CD14-positive monocyte (primary cell): ENCODE data around the gene MYL1. TPM values are rescaled to one million over a fixed set of nuclear protein-coding genes. Genes with fewer than 3 reads are reported as not detected.

Experiments
- DNase-seq, 3 donors: peaks; one replicate each; pipeline ENCODE4 v3.0.0-alpha.2; 2011 to 2022
- H2AFZ ChIP-seq: 2 replicates; pipeline ENCODE4 v1.6.0; 2012; ENCODE audit warnings: mild to moderate bottlenecking, low read depth, low read length, inconsistent platforms; ENCODE audit not compliant: insufficient read depth, poor library complexity, severe bottlenecking
- H3K27ac ChIP-seq, 2 donors: 1 replicate in 1 of 2; 2 replicates in 1 of 2; pipeline ENCODE4 v1.5.1; 2012 to 2013; ENCODE audit warnings: low read length in 2 of 2, control low read depth in 1 of 2, inconsistent platforms in 1 of 2, low read depth in 1 of 2, mild to moderate bottlenecking in 1 of 2
- H3K27me3 ChIP-seq, 2 donors: one replicate each; pipeline versions ENCODE4 v1.6.0 to v1.6.1; 2011 to 2013; ENCODE audit warnings: low read length in 2 of 2; ENCODE audit not compliant: control insufficient read depth in 2 of 2, insufficient read depth in 2 of 2
- H3K36me3 ChIP-seq, 2 donors: replicated peaks in 1 of 2; 1 replicate in 1 of 2; 2 replicates in 1 of 2; pipeline versions ENCODE4 v1.5.1 to v1.6.1; 2012 to 2013; ENCODE audit warnings: low read length in 2 of 2, control low read depth in 1 of 2, inconsistent platforms in 1 of 2, mild to moderate bottlenecking in 1 of 2; ENCODE audit not compliant: insufficient read depth in 2 of 2, control insufficient read depth in 1 of 2
- H3K4me1 ChIP-seq, 2 donors: 1 replicate in 1 of 2; 2 replicates in 1 of 2; pipeline versions ENCODE4 v1.5.1 to v1.6.1; 2012 to 2013; ENCODE audit warnings: low read length in 2 of 2, control low read depth in 1 of 2, inconsistent platforms in 1 of 2, mild to moderate bottlenecking in 1 of 2, moderate library complexity in 1 of 2; ENCODE audit not compliant: insufficient read depth in 2 of 2, control insufficient read depth in 1 of 2
- H3K4me2 ChIP-seq: replicated peaks from 2 replicates; pipeline ENCODE3; 2012; ENCODE audit warnings: low read length, moderate library complexity, mild to moderate bottlenecking; ENCODE audit not compliant: poor library complexity, severe bottlenecking; ENCODE audit errors: extremely low read depth
- H3K4me3 ChIP-seq, 3 experiments: fragments of 200-600 bp in 1 of 3; sonication (generic) in 1 of 3; replicated peaks in 1 of 3; 1 replicate in 2 of 3; 2 replicates in 1 of 3; pipeline ENCODE4 v1.5.1; 2011 to 2013; ENCODE audit warnings: low read length in 3 of 3, mild to moderate bottlenecking in 3 of 3, control low read depth in 2 of 3, low read depth in 2 of 3, inconsistent platforms in 1 of 3, moderate library complexity in 1 of 3
- H3K79me2 ChIP-seq: 2 replicates; pipeline ENCODE4 v1.6.0; 2012; ENCODE audit warnings: mild to moderate bottlenecking, control low read depth, inconsistent platforms, low read length, moderate library complexity; ENCODE audit not compliant: insufficient read depth
- H3K9ac ChIP-seq: 2 replicates; pipeline ENCODE4 v1.6.0; 2017; ENCODE audit warnings: low read length, mild to moderate bottlenecking; ENCODE audit not compliant: insufficient read depth, poor library complexity, severe bottlenecking
- H3K9me3 ChIP-seq, 2 donors: replicated peaks in 1 of 2; 1 replicate in 1 of 2; 2 replicates in 1 of 2; pipeline versions ENCODE4 v1.5.1 to v1.6.1; 2012 to 2013; ENCODE audit warnings: low read length in 2 of 2, control low read depth in 1 of 2; ENCODE audit not compliant: control insufficient read depth in 1 of 2, insufficient read depth in 1 of 2
- H4K20me1 ChIP-seq: 2 replicates; pipeline ENCODE4 v1.6.0; 2012; ENCODE audit warnings: mild to moderate bottlenecking, low read length, control low read depth, moderate library complexity; ENCODE audit not compliant: insufficient read depth
- H3K27ac Mint-ChIP-seq, 7 donors: one replicate each; pipeline ENCODE4 v1.8.0; 2020; ENCODE audit warnings: mild to moderate bottlenecking in 7 of 7, mixed read lengths in 7 of 7, moderate library complexity in 6 of 7, inconsistent platforms in 2 of 7
- H3K27me3 Mint-ChIP-seq, 3 donors: one replicate each; pipeline ENCODE4 v1.8.0; 2021 to 2022; ENCODE audit warnings: low read depth in 3 of 3, mild to moderate bottlenecking in 3 of 3, mixed read lengths in 3 of 3, moderate library complexity in 3 of 3, inconsistent platforms in 1 of 3
- H3K36me3 Mint-ChIP-seq, 2 donors: one replicate each; pipeline ENCODE4 v1.8.0; 2020; ENCODE audit warnings: mixed read lengths in 2 of 2, inconsistent platforms in 1 of 2, mild to moderate bottlenecking in 1 of 2
- H3K4me1 Mint-ChIP-seq: one replicate; pipeline ENCODE4 v1.8.0; 2020; ENCODE audit warnings: mild to moderate bottlenecking, mixed read lengths
- H3K4me3 Mint-ChIP-seq, 2 donors: one replicate each; pipeline ENCODE4 v1.8.0; 2020; ENCODE audit warnings: mild to moderate bottlenecking in 2 of 2, mixed read lengths in 2 of 2, moderate library complexity in 1 of 2
- H3K9me3 Mint-ChIP-seq, 7 donors: one replicate each; pipeline ENCODE4 v1.8.0; 2020 to 2022; ENCODE audit warnings: mixed read lengths in 7 of 7, mild to moderate bottlenecking in 6 of 7, moderate library complexity in 6 of 7, inconsistent platforms in 2 of 7
- WGBS: methylation state at CpG from one replicate; pipeline ENCODE4 v1.1.5; 2013; ENCODE audit warnings: missing lambda C conversion rate; ENCODE audit not compliant: insufficient coverage; 5-methylcytosine and 5-hydroxymethylcytosine counted together
- intact Hi-C, 2 donors: fragments of 100-400 bp; cut with micrococcal nuclease; formaldehyde crosslinking; loops; one replicate each; pipeline versions ENCODE4 v1.15.0 to v1.15.1; 2023
- polyA plus RNA-seq, 3 donors: library from polyadenylated mRNA; depleted of rRNA in 1 of 3; unstranded in 2 of 3; stranded (reverse) in 1 of 3; fragments of 300-500 nt in 2 of 3; fragments of >200 nt in 1 of 3; fragmentation: Illumina TruSeq in 2 of 3; gene quantifications; 1 replicate in 2 of 3; 2 replicates in 1 of 3; pipeline ENCODE4 v1.2.3, GENCODE V29; 2012 to 2021
- TF ChIP-seq, protein P1 (sequence below): fragments of 200-600 bp; IDR thresholded peaks from one replicate; pipeline ENCODE4 v1.8.0; 2022; ENCODE audit warnings: antibody characterized with exemption, mild to moderate bottlenecking

The MYL1 gene
- polyA plus RNA-seq, 3 donors, result not detected

DNA sequence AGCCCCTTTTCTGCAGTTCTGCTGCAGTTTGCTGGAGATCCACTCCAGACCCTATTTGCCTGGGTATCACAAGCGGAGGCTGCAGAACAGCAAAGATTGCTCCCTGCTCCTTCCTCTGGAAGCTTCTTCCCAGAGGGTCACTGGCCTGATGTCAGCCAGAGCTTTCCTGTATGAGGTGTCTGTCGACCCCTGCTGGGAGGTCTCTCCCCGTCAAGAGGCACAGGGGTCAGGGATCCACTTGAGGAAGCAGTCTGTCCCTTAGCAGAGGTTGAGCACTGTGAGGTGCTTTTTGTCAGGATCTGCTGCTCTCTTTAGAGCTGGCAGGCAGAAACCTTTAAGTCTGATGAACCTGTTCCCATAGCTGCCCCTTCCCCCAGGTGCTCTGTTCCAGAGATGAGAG is 42.0 kb upstream of the MYL1 start:
- TF ChIP-seq, protein P1, sequence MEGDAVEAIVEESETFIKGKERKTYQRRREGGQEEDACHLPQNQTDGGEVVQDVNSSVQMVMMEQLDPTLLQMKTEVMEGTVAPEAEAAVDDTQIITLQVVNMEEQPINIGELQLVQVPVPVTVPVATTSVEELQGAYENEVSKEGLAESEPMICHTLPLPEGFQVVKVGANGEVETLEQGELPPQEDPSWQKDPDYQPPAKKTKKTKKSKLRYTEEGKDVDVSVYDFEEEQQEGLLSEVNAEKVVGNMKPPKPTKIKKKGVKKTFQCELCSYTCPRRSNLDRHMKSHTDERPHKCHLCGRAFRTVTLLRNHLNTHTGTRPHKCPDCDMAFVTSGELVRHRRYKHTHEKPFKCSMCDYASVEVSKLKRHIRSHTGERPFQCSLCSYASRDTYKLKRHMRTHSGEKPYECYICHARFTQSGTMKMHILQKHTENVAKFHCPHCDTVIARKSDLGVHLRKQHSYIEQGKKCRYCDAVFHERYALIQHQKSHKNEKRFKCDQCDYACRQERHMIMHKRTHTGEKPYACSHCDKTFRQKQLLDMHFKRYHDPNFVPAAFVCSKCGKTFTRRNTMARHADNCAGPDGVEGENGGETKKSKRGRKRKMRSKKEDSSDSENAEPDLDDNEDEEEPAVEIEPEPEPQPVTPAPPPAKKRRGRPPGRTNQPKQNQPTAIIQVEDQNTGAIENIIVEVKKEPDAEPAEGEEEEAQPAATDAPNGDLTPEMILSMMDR, result no peak
- peak overlapping the region in 1 of 7 donors; percentile 3 for H3K27ac Mint-ChIP-seq
- H3K4me3 Mint-ChIP-seq, result no peak overlapping the region

DNA sequence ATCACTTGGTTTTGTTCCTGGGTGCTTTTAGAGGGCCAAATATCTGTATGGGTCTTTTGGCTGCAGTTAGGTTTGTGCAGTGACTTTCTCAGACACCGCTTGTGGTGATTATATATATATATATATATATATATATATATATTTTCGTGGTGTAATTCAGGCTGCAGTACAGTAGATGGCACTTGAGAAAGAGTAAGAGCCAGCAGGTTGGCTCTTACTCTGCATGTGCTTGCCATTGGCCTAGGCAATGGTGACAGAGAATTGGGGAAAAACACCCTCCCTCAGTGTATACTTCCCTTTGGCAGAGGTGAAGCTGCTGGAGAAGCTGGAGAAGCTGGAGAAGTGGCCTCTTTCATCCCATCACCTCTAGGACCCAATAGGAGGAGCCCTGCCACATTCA is 22.2 kb upstream of the MYL1 start:
- Histone ChIP-seq H3K4me3 (no peak overlapping the region), H3K9ac (no peak overlapping the region), H3K4me1 (no peaks in the 10 kb centered on the region), H3K4me2 (no peak overlapping the region), H4K20me1 (no peaks in the 10 kb centered on the region), H2AFZ (no peak overlapping the region), H3K9me3 (no peaks in the 10 kb centered on the region), H3K79me2 (no peaks in the 10 kb centered on the region), H3K36me3 (no peaks in the 10 kb centered on the region), H3K27ac (no peak overlapping the region), H3K27me3 (no peaks in the 10 kb centered on the region)
- Mint-ChIP-seq H3K27ac (no peak overlapping the region), H3K36me3 (no peaks in the 10 kb centered on the region), H3K9me3 (peaks cover 1 to 16% (median 6%) of the 10 kb centered on the region in 7 donors), H3K27me3 (peaks cover 0 to 2% (median 0%) of the 10 kb centered on the region in 3 donors), H3K4me3 (no peak overlapping the region), H3K4me1 (no peaks in the 10 kb centered on the region)
- intact Hi-C loops, result no loop called here
- no peak for DNase-seq
- TF ChIP-seq, protein P1, result no peak
- no CpG with 5 or more reads among the region's 2 CpGs for WGBS

More for the DNA sequence above, 42.0 kb upstream of the MYL1 start:
- intact Hi-C loops, result no loop called here
- Histone ChIP-seq H3K9me3 (no peaks in the 10 kb centered on the region), H3K27me3 (no peaks in the 10 kb centered on the region), H3K4me3 (no peak overlapping the region), H3K9ac (no peak overlapping the region), H3K27ac (no peak overlapping the region), H3K79me2 (no peaks in the 10 kb centered on the region), H3K36me3 (no peaks in the 10 kb centered on the region), H3K4me2 (no peak overlapping the region), H4K20me1 (no peaks in the 10 kb centered on the region), H2AFZ (no peak overlapping the region), H3K4me1 (no peaks in the 10 kb centered on the region)
- no peak for DNase-seq
- Mint-ChIP-seq H3K9me3 (peaks cover 0 to 15% (median 3%) of the 10 kb centered on the region in 7 donors), H3K27me3 (peaks cover 0 to 3% (median 2%) of the 10 kb centered on the region in 3 donors), H3K4me1 (no peaks in the 10 kb centered on the region), H3K36me3 (no peaks in the 10 kb centered on the region)
- WGBS, result 64% methylated on average over 3 of the region's 3 CpGs
